ENCODE data around the gene FBLN2.

Gene FBLN2

GRCh38 chr3:13569201-13569600, 20.3 kb downstream of the FBLN2 start:
- no peak for DNase-seq

- no peak for DNase-seq
These were observed 20.9 kb downstream of the FBLN2 start for GRCh38 chr3:13569641-13570390.

GRCh38 chr3:13570391-13571194, 21.7 kb downstream of the FBLN2 start:
- no peak for DNase-seq

- DNase-seq: no peak
These were observed 22.3 kb downstream of the FBLN2 start for GRCh38 chr3:13571264-13571663.

GRCh38 chr3:13571831-13572750, 23.2 kb downstream of the FBLN2 start:
- DNase-seq: no peak

- no peak for DNase-seq
These were observed 24.1 kb downstream of the FBLN2 start for GRCh38 chr3:13572926-13573623.

GRCh38 chr3:13574083-13574797, 25.3 kb downstream of the FBLN2 start:
- DNase-seq: no peak

GRCh38 chr3:13574798-13575451, 26.0 kb downstream of the FBLN2 start:
- DNase-seq: peak; percentile 51

- DNase-seq: peak; percentile 12
These were observed 26.6 kb downstream of the FBLN2 start for GRCh38 chr3:13575459-13576061.

GRCh38 chr3:13577181-13578121, 28.5 kb downstream of the FBLN2 start:
- DNase-seq: no peak

GRCh38 chr3:13578251-13578650, 29.3 kb downstream of the FBLN2 start:
- DNase-seq: no peak

- peak; percentile 6 for DNase-seq
These were observed 30.1 kb downstream of the FBLN2 start for GRCh38 chr3:13579063-13579462.

- DNase-seq: no peak
These were observed 31.5 kb downstream of the FBLN2 start for GRCh38 chr3:13580256-13581023.

GRCh38 chr3:13581485-13582365, 32.8 kb downstream of the FBLN2 start:
- no peak for DNase-seq

GRCh38 chr3:13582366-13583250, 33.7 kb downstream of the FBLN2 start:
- DNase-seq: no peak
